WTC11 (cell line): ENCODE data around the gene OPRL1. TPM values are rescaled to one million over a fixed set of nuclear protein-coding genes. Genes with fewer than 3 reads are reported as not detected.

Source experiments
- ATF1 ChIP-seq: sonication (generic); formaldehyde crosslinking; IDR thresholded peaks from 2 replicates; pipeline ENCODE4 v1.8.1; 2023; ENCODE audit warnings: mild to moderate bottlenecking, moderate library complexity, missing genetic modification reagents
- CREM ChIP-seq: sonication (generic); formaldehyde crosslinking; IDR thresholded peaks from 2 replicates; pipeline ENCODE4 v1.8.1; 2022; ENCODE audit warnings: mild to moderate bottlenecking, missing genetic modification reagents, moderate library complexity
- ESRRA ChIP-seq: sonication (generic); formaldehyde crosslinking; IDR thresholded peaks from 2 replicates; pipeline ENCODE4 v1.8.1; 2022; ENCODE audit warnings: mild to moderate bottlenecking, missing genetic modification reagents, borderline replicate concordance
- ETV6 ChIP-seq: sonication (generic); formaldehyde crosslinking; IDR thresholded peaks from 2 replicates; pipeline ENCODE4 v1.8.1; 2022; ENCODE audit warnings: mild to moderate bottlenecking, missing genetic modification reagents
- FOXP1 ChIP-seq: sonication (generic); formaldehyde crosslinking; IDR thresholded peaks from 2 replicates; pipeline ENCODE4 v1.8.0; 2022; ENCODE audit warnings: missing genetic modification reagents, mild to moderate bottlenecking, moderate library complexity, borderline replicate concordance
- GRHL2 ChIP-seq: fragments of 250-450 bp; sonication (Bioruptor Pico); IDR thresholded peaks from 2 replicates; pipeline ENCODE4 v1.8.0; 2022; ENCODE audit warnings: mild to moderate bottlenecking, moderate library complexity; ENCODE audit not compliant: insufficient replicate concordance, severe bottlenecking
- HMGA2 ChIP-seq: fragments of 250-450 bp; sonication (Bioruptor Pico); IDR thresholded peaks from 2 replicates; pipeline ENCODE4 v1.4.0; 2021; ENCODE audit warnings: mild to moderate bottlenecking, moderate library complexity
- JUN ChIP-seq: sonication (generic); formaldehyde crosslinking; IDR thresholded peaks from 2 replicates; pipeline ENCODE4 v1.8.0; 2023; ENCODE audit warnings: mild to moderate bottlenecking, missing genetic modification reagents
- KAT7 ChIP-seq: sonication (generic); formaldehyde crosslinking; IDR thresholded peaks from 2 replicates; pipeline ENCODE4 v1.8.1; 2023; ENCODE audit warnings: missing genetic modification reagents, mild to moderate bottlenecking, borderline replicate concordance
- NFE2L1 ChIP-seq: sonication (generic); formaldehyde crosslinking; IDR thresholded peaks from 2 replicates; pipeline ENCODE4 v1.8.1; 2023; ENCODE audit warnings: missing genetic modification reagents
- NR2C2 ChIP-seq: sonication (generic); formaldehyde crosslinking; IDR thresholded peaks from 2 replicates; pipeline ENCODE4 v1.8.0; 2022; ENCODE audit warnings: mild to moderate bottlenecking, missing genetic modification reagents
- RELA ChIP-seq: sonication (generic); formaldehyde crosslinking; IDR thresholded peaks from 2 replicates; pipeline ENCODE4 v1.8.1; 2022; ENCODE audit warnings: missing genetic modification reagents, mild to moderate bottlenecking, borderline replicate concordance
- SMAD4 ChIP-seq: sonication (generic); formaldehyde crosslinking; IDR thresholded peaks from 2 replicates; pipeline ENCODE4 v1.8.0; 2022; ENCODE audit warnings: mild to moderate bottlenecking, missing genetic modification reagents
- TCF7 ChIP-seq: sonication (generic); formaldehyde crosslinking; IDR thresholded peaks from 2 replicates; pipeline ENCODE4 v1.8.0; 2022; ENCODE audit warnings: mild to moderate bottlenecking, low read depth, missing genetic modification reagents, moderate library complexity
- ZBTB21 ChIP-seq: sonication (generic); formaldehyde crosslinking; IDR thresholded peaks from 2 replicates; pipeline ENCODE4 v1.8.1; 2023; ENCODE audit warnings: mild to moderate bottlenecking, missing genetic modification reagents, borderline replicate concordance
- ZNF121 ChIP-seq: sonication (generic); formaldehyde crosslinking; IDR thresholded peaks from 2 replicates; pipeline ENCODE4 v1.8.0; 2023; ENCODE audit warnings: missing genetic modification reagents
- ZNF219 ChIP-seq: sonication (generic); formaldehyde crosslinking; IDR thresholded peaks from 2 replicates; pipeline ENCODE4 v1.8.0; 2023; ENCODE audit warnings: missing genetic modification reagents, mild to moderate bottlenecking, borderline replicate concordance
- ZNF232 ChIP-seq: sonication (generic); formaldehyde crosslinking; IDR thresholded peaks from 2 replicates; pipeline ENCODE4 v1.8.0; 2022; ENCODE audit warnings: mild to moderate bottlenecking, missing genetic modification reagents
- ZNF416 ChIP-seq: fragments of 250-450 bp; sonication (Bioruptor Pico); IDR thresholded peaks from 2 replicates; pipeline ENCODE4 v1.9.0; 2021; ENCODE audit warnings: mild to moderate bottlenecking, inconsistent platforms
- ZNF423 ChIP-seq: fragments of 250-450 bp; sonication (Bioruptor Pico); IDR thresholded peaks from 2 replicates; pipeline ENCODE4 v2.1.2; 2022; ENCODE audit warnings: mild to moderate bottlenecking, moderate library complexity
- ZNF671 ChIP-seq: fragments of 250-450 bp; sonication (Bioruptor Pico); IDR thresholded peaks from 2 replicates; pipeline ENCODE4 v1.8.0; 2021; ENCODE audit warnings: mild to moderate bottlenecking
- total RNA-seq: library from RNA; stranded (reverse); gene quantifications from 3 replicates; pipeline ENCODE4 v1.2.3, GENCODE V29; 2021
- TF ChIP-seq, protein P1 (sequence below): fragments of 250-450 bp; sonication (Bioruptor Pico); IDR thresholded peaks from 2 replicates; pipeline ENCODE4 v1.8.0; 2021; ENCODE audit warnings: mild to moderate bottlenecking
- TF ChIP-seq, protein P2 (sequence below): sonication (generic); formaldehyde crosslinking; IDR thresholded peaks from 2 replicates; pipeline ENCODE4 v1.8.1; 2023; ENCODE audit warnings: mild to moderate bottlenecking, missing genetic modification reagents, moderate library complexity
- TF ChIP-seq, protein P3 (sequence below): sonication (generic); formaldehyde crosslinking; IDR thresholded peaks from 2 replicates; pipeline ENCODE4 v1.8.0; 2022; ENCODE audit warnings: mild to moderate bottlenecking, missing genetic modification reagents
- TF ChIP-seq, protein P4 (sequence below): fragments of 250-450 bp; sonication (Bioruptor Pico); IDR thresholded peaks from 2 replicates; pipeline ENCODE4 v1.9.0; 2021; ENCODE audit warnings: moderate library complexity, mild to moderate bottlenecking, inconsistent platforms, borderline replicate concordance
- TF ChIP-seq, protein P5 (sequence below): sonication (generic); formaldehyde crosslinking; IDR thresholded peaks from 2 replicates; pipeline ENCODE4 v1.8.0; 2022; ENCODE audit warnings: mild to moderate bottlenecking, missing genetic modification reagents
- TF ChIP-seq, protein P6 (sequence below): sonication (generic); formaldehyde crosslinking; IDR thresholded peaks from 2 replicates; pipeline ENCODE4 v1.8.1; 2022; ENCODE audit warnings: low read depth, missing genetic modification reagents, borderline replicate concordance
- TF ChIP-seq, protein P7 (sequence below): fragments of 250-450 bp; sonication (Bioruptor Pico); IDR thresholded peaks from 2 replicates; pipeline ENCODE4 v1.9.0; 2021; ENCODE audit warnings: mild to moderate bottlenecking, borderline replicate concordance
- TF ChIP-seq, protein P8 (sequence below): sonication (generic); formaldehyde crosslinking; IDR thresholded peaks from 2 replicates; pipeline ENCODE4 v1.8.0; 2023; ENCODE audit warnings: missing genetic modification reagents
- TF ChIP-seq, protein P9 (sequence below): sonication (generic); formaldehyde crosslinking; IDR thresholded peaks from 2 replicates; pipeline ENCODE4 v1.8.1; 2022; ENCODE audit warnings: low read depth, mild to moderate bottlenecking, moderate library complexity, missing genetic modification reagents, borderline replicate concordance

The OPRL1 gene
- total RNA-seq, 1 experiment from 2014 or later = 2.0 TPM

DNA sequence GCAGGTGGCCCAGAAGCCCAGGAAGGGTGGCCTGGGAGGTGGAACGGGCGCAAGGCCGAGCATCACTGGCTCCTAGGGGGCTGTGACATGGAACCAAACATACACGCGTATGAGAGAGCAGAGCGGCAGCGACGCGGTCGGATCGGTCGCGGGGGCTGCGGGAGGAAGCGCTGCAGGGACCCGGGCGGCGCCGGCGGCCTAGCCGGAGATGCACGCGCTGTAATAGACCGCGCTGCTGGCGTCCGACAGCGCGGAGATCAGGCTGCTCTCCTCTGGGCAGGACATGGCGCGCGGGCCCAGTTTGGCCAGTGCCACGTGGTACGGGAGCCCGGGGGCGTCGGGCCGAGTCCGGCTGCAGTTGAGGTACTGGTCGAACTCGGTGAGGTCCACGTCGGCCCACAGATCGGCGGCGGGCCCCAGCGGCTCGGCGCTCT is 31.9 kb upstream of the OPRL1 start (continued):
- no peak for TF ChIP-seq SMAD4 (CRISPR knock-in tag)
- TF ChIP-seq, protein P1, sequence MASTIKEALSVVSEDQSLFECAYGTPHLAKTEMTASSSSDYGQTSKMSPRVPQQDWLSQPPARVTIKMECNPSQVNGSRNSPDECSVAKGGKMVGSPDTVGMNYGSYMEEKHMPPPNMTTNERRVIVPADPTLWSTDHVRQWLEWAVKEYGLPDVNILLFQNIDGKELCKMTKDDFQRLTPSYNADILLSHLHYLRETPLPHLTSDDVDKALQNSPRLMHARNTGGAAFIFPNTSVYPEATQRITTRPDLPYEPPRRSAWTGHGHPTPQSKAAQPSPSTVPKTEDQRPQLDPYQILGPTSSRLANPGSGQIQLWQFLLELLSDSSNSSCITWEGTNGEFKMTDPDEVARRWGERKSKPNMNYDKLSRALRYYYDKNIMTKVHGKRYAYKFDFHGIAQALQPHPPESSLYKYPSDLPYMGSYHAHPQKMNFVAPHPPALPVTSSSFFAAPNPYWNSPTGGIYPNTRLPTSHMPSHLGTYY (CRISPR knock-in tag) = no peak
- no peak for TF ChIP-seq ZNF671 (CRISPR knock-in tag)
- no peak for TF ChIP-seq HMGA2
- no peak for TF ChIP-seq JUN (CRISPR knock-in tag)
- no peak for TF ChIP-seq RELA
- 0 out of 2 replicates have a peak, but pooled peaks have one; percentile 6 for TF ChIP-seq ZNF121
- TF ChIP-seq ZNF423 (CRISPR knock-in tag) = no peak
- TF ChIP-seq NFE2L1 (CRISPR knock-in tag) = no peak
- no peak for TF ChIP-seq ZNF416 (CRISPR knock-in tag)
- TF ChIP-seq, protein P2, sequence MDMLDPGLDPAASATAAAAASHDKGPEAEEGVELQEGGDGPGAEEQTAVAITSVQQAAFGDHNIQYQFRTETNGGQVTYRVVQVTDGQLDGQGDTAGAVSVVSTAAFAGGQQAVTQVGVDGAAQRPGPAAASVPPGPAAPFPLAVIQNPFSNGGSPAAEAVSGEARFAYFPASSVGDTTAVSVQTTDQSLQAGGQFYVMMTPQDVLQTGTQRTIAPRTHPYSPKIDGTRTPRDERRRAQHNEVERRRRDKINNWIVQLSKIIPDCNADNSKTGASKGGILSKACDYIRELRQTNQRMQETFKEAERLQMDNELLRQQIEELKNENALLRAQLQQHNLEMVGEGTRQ (CRISPR knock-in tag) = peak; percentile 70
- no peak for TF ChIP-seq NR2C2 (CRISPR knock-in tag)
- TF ChIP-seq, protein P3, sequence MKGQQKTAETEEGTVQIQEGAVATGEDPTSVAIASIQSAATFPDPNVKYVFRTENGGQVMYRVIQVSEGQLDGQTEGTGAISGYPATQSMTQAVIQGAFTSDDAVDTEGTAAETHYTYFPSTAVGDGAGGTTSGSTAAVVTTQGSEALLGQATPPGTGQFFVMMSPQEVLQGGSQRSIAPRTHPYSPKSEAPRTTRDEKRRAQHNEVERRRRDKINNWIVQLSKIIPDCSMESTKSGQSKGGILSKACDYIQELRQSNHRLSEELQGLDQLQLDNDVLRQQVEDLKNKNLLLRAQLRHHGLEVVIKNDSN (CRISPR knock-in tag) = peak; percentile 53; the same call in 1 of the 2 replicates
- TF ChIP-seq, protein P4, sequence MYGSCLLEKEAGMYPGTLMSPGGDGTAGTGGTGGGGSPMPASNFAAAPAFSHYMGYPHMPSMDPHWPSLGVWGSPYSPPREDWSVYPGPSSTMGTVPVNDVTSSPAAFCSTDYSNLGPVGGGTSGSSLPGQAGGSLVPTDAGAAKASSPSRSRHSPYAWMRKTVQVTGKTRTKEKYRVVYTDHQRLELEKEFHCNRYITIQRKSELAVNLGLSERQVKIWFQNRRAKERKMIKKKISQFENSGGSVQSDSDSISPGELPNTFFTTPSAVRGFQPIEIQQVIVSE = no peak
- no peak for TF ChIP-seq ZNF219 (CRISPR knock-in tag)
- no peak for TF ChIP-seq TCF7 (CRISPR knock-in tag)
- TF ChIP-seq, protein P5, sequence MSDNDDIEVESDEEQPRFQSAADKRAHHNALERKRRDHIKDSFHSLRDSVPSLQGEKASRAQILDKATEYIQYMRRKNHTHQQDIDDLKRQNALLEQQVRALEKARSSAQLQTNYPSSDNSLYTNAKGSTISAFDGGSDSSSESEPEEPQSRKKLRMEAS (CRISPR knock-in tag) = peak; percentile 75; the same call in 1 of the 2 replicates
- TF ChIP-seq, protein P6, sequence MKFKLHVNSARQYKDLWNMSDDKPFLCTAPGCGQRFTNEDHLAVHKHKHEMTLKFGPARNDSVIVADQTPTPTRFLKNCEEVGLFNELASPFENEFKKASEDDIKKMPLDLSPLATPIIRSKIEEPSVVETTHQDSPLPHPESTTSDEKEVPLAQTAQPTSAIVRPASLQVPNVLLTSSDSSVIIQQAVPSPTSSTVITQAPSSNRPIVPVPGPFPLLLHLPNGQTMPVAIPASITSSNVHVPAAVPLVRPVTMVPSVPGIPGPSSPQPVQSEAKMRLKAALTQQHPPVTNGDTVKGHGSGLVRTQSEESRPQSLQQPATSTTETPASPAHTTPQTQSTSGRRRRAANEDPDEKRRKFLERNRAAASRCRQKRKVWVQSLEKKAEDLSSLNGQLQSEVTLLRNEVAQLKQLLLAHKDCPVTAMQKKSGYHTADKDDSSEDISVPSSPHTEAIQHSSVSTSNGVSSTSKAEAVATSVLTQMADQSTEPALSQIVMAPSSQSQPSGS (CRISPR knock-in tag) = no peak
- TF ChIP-seq ATF1 (CRISPR knock-in tag) = no peak
- no peak for TF ChIP-seq CREM (CRISPR knock-in tag)
- TF ChIP-seq ZBTB21 (CRISPR knock-in tag) = no peak
- TF ChIP-seq, protein P7, sequence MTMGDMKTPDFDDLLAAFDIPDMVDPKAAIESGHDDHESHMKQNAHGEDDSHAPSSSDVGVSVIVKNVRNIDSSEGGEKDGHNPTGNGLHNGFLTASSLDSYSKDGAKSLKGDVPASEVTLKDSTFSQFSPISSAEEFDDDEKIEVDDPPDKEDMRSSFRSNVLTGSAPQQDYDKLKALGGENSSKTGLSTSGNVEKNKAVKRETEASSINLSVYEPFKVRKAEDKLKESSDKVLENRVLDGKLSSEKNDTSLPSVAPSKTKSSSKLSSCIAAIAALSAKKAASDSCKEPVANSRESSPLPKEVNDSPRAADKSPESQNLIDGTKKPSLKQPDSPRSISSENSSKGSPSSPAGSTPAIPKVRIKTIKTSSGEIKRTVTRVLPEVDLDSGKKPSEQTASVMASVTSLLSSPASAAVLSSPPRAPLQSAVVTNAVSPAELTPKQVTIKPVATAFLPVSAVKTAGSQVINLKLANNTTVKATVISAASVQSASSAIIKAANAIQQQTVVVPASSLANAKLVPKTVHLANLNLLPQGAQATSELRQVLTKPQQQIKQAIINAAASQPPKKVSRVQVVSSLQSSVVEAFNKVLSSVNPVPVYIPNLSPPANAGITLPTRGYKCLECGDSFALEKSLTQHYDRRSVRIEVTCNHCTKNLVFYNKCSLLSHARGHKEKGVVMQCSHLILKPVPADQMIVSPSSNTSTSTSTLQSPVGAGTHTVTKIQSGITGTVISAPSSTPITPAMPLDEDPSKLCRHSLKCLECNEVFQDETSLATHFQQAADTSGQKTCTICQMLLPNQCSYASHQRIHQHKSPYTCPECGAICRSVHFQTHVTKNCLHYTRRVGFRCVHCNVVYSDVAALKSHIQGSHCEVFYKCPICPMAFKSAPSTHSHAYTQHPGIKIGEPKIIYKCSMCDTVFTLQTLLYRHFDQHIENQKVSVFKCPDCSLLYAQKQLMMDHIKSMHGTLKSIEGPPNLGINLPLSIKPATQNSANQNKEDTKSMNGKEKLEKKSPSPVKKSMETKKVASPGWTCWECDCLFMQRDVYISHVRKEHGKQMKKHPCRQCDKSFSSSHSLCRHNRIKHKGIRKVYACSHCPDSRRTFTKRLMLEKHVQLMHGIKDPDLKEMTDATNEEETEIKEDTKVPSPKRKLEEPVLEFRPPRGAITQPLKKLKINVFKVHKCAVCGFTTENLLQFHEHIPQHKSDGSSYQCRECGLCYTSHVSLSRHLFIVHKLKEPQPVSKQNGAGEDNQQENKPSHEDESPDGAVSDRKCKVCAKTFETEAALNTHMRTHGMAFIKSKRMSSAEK (CRISPR knock-in tag) = no peak
- TF ChIP-seq, protein P8, sequence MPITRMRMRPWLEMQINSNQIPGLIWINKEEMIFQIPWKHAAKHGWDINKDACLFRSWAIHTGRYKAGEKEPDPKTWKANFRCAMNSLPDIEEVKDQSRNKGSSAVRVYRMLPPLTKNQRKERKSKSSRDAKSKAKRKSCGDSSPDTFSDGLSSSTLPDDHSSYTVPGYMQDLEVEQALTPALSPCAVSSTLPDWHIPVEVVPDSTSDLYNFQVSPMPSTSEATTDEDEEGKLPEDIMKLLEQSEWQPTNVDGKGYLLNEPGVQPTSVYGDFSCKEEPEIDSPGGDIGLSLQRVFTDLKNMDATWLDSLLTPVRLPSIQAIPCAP (CRISPR knock-in tag) = no peak
- TF ChIP-seq GRHL2 = no peak
- no peak for TF ChIP-seq ESRRA (CRISPR knock-in tag)
- TF ChIP-seq KAT7 = no peak
- TF ChIP-seq ZNF232 (CRISPR knock-in tag) = no peak
- TF ChIP-seq ETV6 (CRISPR knock-in tag) = no peak
- TF ChIP-seq, protein P9, sequence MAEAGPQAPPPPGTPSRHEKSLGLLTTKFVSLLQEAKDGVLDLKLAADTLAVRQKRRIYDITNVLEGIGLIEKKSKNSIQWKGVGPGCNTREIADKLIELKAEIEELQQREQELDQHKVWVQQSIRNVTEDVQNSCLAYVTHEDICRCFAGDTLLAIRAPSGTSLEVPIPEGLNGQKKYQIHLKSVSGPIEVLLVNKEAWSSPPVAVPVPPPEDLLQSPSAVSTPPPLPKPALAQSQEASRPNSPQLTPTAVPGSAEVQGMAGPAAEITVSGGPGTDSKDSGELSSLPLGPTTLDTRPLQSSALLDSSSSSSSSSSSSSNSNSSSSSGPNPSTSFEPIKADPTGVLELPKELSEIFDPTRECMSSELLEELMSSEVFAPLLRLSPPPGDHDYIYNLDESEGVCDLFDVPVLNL (CRISPR knock-in tag) = no peak
- TF ChIP-seq FOXP1 = peak; percentile 27; the same call in 1 of the 2 replicates
